ENCODE results near the gene THSD4.

THSD4 gene

DNA sequence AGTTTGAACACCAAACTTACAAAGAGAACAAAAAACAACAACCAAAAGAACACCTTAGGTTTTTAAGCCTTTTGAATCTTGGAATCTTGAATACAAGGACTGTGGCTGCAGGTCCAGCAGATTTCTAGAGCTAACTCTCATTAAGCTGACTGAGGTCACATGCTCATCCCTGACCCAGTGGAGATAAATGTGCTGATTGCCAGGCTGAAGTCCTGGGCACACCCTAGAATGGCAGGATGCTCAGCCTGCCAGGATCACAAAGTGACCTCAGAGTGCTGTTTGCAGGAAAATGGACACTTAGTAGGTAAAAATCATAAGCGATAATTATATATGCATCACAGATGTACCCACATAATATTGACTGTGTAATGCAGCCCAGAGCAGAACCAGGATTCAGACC, 449.7 kb downstream of the THSD4 start:
- no peak for DNase-seq (ENCODE audit: low read depth in 1 of 2, low spot score in 1 of 2)

DNA sequence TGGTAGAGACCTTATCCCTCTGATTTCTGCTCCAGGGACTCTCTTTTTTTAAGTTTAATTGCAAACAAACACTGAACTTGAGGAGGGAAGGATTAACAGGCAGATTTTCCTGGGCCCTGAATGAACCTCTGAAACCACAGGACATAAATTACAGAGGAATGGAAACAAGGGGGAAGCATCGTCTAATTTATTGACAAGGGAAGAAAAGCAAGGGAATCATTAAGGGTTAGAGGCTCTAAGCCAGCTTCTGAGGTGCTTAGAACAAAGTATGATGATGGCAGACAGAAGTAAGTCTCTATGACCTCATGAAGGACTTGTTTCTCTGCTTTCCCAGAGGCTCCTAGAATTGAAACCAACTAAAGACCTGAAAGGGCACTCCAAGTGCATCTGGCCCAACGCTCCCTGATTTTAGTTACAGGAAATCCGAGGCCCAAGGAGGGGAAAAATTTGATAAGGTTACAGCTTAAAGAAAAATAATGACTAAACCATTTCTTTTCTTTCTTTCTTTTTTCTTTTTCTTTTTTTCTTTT, 450.4 kb downstream of the THSD4 start:
- no peak for DNase-seq (ENCODE audit: low read depth in 1 of 2, low spot score in 1 of 2)

DNA sequence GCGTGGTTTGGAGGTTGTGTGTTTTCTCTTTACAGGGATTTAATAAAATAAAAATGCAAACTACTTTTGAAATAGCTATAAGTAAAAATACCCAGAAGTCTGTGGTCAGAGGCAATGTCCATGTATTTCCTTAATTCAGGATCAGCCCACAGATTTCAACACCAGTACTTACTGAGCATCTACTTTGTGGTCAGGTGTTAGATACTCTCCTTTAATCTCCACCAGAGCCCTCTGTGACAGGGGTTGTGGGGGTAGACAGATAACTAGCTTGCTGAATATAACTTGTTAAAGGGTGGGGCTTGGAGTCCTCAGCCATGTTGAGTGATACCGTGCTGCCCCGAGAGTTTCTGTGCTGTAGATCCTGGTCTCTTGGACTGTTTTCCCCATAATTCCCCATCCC, 451.0 kb downstream of the THSD4 start:
- no peak for DNase-seq (ENCODE audit: low read depth in 1 of 2, low spot score in 1 of 2)

DNA sequence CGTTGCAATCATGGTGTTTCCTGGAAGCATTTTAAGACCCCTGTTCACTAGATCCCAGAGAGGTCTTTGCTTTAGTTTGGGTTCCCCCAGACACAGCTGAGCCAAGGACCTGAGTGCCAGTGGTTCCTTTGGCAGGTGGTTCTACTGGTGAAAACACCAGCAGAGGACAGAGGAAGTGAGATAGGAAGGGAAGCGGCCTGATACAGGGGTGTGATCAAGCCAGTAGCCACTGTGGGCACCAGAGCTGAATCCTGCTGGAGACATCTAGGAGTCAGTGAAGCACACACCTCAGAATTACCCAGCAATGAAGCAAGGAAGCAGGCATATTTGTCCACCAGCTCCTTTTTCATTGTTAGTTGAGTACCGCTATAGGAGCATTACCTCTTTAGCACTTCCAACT, 451.9 kb downstream of the THSD4 start:
- no peak for DNase-seq (ENCODE audit: low read depth in 1 of 2, low spot score in 1 of 2)

DNA sequence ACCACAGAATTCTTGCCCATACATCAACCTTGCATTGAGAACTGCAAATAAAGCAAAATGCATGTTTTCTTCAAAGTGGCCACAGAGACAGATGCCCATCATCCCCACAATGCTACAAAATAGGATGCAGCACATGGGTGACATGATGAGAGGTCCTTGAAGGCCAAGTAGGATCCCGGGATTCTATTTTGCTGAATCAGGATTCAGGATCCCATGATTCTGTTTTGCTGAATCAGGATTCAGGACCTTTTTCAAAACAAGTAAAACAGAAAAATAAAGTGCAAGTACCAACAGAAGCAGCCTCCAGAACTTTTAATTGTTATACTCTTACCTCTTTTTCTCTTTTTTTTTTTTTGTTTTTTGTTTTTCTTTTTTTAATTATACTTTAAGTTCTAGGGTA, 453.0 kb downstream of the THSD4 start:
- DNase-seq (ENCODE audit: low read depth in 1 of 2, low spot score in 1 of 2) = no peak

DNA sequence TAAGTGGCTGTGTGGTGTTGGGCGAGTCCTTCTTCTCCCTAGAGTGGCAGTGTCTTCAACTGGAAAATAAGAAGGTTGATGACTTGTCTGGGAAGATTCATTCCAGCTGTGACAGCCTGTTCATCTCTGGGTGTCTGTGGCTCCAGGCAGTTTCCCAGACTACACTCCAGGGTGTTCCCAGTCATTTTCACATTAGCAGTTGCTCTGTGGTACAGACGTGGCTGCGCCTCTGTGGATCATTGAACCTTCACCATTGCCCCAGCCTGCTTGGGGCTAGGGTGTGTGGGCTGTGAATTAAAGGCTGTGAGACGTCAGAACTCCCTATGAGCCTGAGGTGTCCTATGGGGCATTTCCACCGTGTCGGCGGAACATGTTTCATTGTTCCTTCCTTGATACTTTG, 455.5 kb downstream of the THSD4 start:
- DNase-seq (ENCODE audit: low read depth in 1 of 2, low spot score in 1 of 2) = no peak

DNA sequence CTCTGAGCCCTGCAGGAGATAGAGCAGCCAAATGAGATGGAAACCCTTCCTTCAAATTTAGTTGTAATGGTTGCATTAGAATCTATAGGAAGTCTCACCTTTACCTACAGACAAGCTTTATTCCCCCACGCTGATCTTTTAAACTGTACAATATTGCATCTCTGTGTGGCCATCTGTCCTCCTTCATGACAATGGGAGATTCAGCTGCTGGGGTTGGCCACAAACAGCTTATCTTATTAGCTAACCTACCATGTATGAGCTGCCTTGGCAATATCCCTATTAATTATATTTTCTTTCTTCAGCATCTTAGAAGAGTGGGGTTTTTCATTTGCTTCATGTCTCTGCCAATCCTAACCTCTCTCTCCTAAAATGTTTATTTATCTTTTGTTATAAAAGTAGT, 456.4 kb downstream of the THSD4 start:
- DNase-seq (ENCODE audit: low read depth in 1 of 2, low spot score in 1 of 2) = no peak

DNA sequence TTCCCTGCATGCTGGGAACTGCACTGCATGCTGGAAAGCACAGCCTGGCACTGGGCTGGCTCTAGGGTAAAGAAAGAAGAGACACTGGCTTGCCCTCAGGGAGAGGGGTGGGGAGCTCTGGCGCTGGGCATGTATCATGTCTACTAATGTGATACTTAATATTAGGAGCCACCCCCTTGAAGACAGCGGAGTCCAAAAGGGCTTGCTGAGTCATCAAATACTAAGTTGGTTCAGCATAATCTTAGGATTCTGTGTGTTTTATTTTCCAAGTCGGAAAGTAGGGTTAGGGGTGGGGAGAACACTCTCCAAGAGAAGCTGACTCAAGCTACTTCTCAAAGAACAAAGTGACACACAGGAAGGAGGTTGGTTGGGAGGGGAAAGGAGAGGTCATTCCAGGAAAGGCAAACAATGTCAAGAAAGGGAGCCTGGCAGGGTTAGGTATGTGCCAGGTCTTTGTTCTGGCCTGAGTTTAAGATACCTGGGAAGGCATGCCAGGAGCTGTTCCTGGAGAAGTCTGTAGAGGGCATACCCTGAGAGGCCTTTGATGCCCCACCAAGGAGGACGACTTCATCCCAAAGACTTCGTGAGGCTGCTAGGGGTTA, 457.3 kb downstream of the THSD4 start:
- DNase-seq (ENCODE audit: low read depth in 1 of 2, low spot score in 1 of 2) = no peak

DNA sequence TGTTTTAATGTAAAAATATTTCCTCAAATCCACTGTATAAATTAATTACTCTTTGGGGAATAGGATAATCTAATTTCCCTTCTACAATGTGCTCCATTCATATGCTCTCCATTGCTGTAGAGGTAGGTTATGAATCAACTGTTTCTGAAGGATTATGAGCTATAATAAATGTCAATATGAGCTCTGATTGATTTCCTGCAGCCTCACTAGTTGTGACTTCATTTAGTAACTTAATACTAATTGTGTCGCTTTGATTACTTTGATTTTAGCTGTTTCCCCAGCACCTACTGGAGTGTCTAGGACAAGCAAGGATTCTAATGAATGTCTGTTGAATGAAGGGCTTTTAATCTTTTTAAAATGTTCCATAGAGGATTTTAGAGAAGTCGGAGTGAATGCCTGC, 458.3 kb downstream of the THSD4 start:
- DNase-seq (ENCODE audit: low read depth in 1 of 2, low spot score in 1 of 2) = no peak

DNA sequence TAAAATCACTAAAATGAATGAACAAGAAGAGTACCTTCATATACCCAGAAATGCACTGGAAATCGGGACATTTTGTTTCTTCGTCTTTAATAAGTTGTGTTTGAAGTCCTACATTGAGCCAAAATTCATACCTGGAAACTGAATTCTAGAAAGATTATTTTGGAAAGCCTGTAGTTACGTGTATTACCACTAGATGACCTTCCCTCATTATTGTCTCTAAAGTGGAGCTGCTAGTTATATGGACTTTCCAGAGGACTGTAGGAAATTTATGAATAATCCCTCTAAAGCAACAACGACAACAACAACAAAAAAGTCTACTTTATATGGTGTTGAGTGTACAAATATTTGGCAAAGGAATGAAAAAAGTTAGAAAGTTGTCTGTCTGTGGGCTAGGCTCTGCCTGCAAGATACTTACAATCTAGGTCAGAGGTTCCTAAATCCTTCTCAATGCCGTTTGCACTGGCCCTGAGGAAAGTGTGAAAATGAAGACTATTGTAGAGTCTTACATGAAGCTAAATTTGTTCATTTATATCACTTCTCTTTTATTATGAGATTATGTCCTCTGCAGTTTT, 460.3 kb downstream of the THSD4 start:
- DNase-seq (ENCODE audit: low read depth in 1 of 2, low spot score in 1 of 2) = no peak

DNA sequence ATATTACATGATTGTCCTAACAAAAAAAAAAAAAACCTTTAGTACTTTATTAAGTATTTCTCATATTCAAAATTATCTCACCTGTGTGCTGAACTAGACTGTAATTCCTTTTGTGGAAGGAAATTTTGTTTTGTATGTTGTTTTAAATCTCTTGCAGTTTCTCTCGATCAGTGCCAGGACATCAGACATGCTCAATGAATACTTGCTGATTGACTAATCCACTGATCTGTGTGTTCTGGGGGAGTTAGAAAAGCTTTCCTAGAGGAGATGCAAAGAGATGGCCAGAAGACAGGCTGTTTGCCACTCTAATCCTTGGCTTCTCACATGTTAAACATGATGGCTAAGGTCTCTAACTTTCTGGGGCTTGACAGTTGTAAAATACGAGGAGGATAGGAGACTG, 461.8 kb downstream of the THSD4 start:
- no peak for DNase-seq (ENCODE audit: low read depth in 1 of 2, low spot score in 1 of 2)

DNA sequence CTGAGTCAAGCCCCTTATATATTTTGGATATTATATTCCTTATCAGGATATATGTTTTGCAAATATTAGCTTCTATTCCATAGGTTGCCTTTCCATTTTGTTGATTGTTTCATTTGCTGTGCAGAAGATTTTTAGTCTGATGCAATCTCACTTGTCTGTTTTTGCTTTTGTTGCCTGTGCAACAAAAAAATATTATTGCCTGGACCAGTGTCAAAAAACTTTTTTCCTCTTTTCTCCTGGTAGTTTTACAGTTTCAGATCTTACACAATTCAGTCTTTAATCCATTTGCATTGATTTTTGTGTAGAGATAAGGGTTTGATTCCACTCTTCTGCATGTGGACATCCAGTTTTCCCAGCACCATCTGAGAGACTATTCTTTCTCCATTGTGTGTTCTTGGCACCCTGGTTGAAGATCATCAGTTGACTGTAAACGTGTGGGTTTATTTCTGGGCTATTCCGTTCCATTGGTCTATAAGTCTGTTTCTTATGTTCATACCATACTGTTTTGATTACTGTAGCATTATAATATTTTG, 466.2 kb downstream of the THSD4 start:
- no peak for DNase-seq (ENCODE audit: low read depth in 1 of 2, low spot score in 1 of 2)

DNA sequence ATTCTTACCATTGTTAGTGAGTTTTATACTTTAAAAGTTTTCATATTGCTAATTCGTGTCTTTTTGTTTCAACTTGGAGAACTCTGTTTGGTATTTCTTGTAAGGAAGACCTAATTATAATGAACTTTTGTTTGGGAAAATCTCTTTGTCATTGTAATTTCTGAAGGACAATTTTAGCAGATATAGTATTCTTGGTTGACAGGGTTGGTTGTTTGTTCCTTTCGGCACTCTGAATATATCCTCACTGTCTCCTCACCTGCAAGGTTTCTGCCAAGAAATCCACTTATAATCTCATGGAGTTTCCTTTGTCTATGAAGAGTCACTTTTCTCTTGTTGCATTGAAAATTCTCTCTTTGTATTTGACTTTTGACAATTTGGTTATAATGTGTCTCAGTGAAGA, 469.9 kb downstream of the THSD4 start:
- DNase-seq (ENCODE audit: low read depth in 1 of 2, low spot score in 1 of 2) = no peak

DNA sequence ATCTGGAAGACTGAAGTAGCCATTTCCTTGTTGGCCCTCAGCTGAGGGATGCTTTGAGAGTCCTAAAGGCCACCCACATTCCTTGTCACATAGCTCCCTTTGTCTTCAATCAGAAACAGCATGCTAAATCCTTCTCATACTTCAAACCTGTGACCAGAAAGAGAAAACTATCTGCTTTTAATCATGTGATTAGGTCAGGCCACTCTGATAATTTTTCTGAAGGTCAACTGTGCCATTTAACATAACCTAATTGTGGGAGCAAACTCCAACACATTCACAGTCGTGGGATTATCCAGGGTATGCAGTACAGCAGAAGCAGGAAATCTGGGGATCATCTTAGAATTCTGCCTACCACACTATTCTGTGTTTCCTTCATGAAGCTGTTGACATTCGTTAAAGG, 471.2 kb downstream of the THSD4 start:
- DNase-seq (ENCODE audit: low read depth in 1 of 2, low spot score in 1 of 2) = no peak

DNA sequence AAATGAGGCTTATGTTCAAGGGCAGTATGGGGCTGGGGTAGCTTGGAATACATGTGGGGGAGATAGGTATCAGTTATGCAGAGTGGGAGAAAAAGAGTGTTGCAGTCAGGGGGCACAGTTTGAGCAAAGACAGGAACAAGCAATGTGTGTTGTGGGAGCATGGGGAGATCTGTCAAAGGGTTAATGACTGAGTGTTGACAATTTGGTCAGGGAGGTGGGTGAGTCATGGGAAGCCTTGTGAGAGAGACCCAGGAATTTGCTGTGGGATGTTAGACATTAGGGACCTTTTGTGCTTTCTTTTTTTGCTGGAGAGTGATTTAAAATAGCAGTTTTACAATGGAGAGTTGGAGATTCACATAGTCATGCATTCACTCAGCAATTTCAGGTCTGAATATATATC, 473.5 kb downstream of the THSD4 start:
- DNase-seq (ENCODE audit: low read depth in 1 of 2, low spot score in 1 of 2) = no peak

DNA sequence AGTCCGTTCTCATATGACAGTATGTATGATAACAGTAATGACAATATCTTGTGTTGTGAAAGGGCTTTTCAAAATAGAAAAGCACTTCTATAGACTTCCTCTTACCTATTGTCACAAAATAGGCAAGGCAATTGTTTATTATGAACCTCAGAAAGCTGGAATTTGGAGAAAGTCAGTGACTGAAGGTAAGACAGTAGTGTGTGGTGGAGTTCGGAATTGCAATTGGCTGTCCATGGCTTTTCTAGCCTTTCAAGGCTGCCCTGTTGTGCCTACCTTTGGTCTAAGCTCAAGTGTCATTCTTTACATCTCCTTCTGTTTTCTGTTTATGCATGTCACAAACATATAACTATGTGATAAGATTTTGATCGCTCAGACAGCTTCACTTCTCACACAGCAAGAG, 475.8 kb downstream of the THSD4 start:
- no peak for DNase-seq (ENCODE audit: low read depth in 1 of 2, low spot score in 1 of 2)

DNA sequence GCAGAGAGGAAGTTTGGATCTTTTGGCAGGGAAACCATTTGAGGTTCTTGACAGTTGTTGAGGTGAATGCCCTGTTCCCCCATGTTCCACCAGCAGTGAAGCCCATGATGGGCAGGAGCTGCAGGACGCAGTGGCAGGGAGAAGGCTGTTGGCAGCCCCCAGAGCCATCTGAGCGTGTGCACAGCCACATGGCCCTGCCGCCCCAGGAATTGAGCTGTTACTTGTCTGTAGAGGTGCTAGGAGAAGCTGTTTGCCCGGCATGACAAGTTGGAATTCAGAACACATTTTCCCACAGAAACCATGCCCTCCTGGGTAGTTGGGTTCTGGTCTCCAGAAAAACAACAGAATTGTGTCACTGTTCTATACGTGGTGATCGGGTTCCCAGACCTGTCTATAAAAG, 476.9 kb downstream of the THSD4 start:
- no peak for DNase-seq (ENCODE audit: low read depth in 1 of 2, low spot score in 1 of 2)

DNA sequence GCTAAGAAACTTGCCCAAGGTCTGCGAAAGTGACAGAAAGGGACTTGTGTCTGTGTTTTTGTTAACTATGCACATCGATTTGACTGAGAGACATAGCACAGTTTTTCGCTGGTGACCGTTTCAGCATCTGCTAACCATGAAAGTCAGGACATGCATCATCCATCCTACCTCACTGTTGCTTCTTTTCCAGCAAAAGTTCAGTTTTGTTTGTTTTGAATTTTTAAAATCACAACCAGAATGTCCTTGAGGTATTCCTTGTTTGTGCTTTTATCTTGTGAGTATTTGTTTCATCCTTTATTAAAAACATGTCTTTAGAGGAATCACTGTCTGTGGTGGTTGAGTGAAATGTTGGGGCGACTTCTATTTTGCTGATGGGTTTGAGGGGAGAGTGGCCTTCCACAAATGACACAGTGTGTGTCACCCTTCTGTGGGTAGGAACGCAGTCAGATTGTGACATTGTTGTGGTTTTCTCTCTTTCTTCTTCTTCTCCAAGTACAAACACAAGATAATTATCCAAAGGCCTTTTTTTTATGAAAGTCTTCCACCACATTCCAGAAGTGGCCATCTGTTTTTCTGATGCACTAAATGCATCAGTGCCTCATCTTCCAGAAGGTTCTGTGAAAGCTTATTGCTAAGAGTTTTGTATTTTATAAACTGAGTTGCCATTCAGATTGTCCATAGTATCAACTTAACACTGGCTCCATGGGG, 480.7 kb downstream of the THSD4 start:
- no peak for DNase-seq (ENCODE audit: low read depth in 1 of 2, low spot score in 1 of 2)

DNA sequence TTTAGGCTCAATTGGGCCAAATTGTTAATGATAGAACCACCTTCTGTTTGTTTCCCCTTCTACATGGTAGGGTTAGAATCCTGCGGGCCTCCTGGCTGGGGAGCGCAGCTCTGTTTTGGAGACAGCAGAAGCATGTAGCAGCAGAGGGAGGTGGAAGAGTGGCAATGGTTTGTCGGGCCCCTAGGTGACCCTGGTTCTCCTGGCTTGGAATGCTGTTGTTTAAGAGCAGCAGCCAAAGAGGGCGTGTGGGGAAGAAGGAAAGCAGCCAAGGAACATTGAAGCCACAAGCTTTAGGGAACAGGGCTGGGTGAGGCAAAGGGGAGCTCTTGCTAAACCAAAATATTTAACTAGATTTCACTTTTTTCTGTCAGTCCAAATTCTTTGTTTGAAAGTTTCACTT, 481.4 kb downstream of the THSD4 start:
- DNase-seq (ENCODE audit: low read depth in 1 of 2, low spot score in 1 of 2) = no peak

DNA sequence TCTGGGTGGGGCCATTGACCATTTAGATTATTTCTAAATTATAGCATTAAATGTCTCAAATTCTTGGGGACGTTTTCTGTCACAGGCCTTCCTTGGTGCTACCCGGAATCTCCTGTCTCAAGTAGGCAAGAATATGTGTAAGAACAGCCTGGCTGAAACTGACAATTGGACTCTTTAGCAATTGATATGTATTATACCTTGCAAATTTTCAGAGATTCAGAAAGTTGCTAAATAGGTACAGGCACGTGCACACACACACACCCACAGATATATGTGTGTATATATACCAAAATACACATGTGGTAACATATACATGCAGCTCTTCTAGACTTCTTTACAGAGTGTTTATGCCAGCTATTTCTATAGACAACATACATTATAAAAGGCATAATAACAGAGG, 481.9 kb downstream of the THSD4 start:
- no peak for DNase-seq (ENCODE audit: low read depth in 1 of 2, low spot score in 1 of 2)

DNA sequence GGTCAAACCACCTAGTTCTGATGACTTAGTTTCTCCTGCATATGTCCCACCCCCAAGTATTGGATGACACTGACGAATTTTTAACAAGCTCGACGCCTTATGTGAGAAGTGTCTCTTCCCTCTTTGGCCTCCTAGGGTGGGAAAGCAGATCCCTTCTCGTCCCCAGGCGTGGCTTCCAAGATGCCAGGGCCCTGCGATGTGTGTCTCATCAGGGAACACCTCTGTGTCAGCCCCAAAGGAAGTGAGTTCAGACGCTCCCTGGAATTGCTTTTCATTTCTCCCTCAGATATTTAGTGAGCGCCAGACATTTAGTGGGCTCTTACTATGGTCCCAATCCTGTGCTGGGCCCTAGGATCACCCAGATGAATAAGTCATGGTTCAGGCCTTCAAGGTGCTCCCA, 482.4 kb downstream of the THSD4 start:
- DNase-seq (ENCODE audit: low read depth in 1 of 2, low spot score in 1 of 2) = no peak

DNA sequence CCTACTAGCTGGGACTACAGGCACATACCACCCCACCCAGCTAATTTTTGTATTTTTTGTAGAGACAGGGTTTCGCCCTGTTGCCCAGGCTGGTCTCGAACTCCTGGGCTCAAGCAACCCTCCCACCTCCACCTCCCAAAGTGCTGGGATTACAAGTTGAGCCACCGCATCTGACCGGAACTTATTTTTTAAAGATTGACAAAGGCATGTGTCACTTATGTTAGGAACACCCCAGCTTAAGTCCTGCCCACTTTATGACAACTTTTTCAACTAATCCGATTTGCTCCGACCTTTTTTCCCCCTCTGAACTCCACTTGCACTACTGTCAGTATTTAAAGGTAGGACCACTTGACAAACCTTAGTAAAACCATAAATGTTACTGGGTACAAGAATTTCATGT, 483.5 kb downstream of the THSD4 start:
- no peak for DNase-seq (ENCODE audit: low read depth in 1 of 2, low spot score in 1 of 2)

Data from activated CD4-positive, alpha-beta T cell treated with anti-CD3 and anti-CD28 coated beads, Interleukin-2, amount 50 U/mL, for 24 hours (primary cell).